HuH-7 (cell line): Measurements from ENCODE around the gene BTAF1.

Experiments used
- DNase-seq: peaks from one replicate; pipeline ENCODE4 v3.0.0; 2011; ENCODE audit warnings: low spot score

The BTAF1 gene

DNA sequence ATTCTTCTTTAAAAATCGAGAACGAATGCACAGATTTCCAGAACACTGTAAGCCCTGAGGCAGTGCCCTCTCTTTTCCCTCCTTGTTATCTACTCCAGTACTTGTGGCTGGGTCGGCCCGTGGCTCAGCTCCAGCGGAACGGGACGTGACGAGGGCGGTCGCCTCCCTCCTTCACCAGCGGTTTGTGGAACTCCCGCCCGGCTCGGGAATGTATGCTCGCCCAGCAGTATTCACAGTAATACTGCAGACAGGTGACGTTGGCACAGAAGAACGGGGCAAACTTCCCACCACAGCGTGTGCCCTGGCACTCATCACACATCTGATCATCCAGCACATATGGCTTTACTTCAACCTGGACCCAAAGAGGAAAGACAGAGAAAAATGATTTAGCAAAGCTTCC is 128.5 kb downstream of the BTAF1 start:
- DNase-seq: no peak

GRCh38 chr10:92052741-92053140 is 129.2 kb downstream of the BTAF1 start:
- no peak for DNase-seq

GRCh38 chr10:92054807-92055206 is 131.2 kb downstream of the BTAF1 start:
- no peak for DNase-seq

- DNase-seq: no peak
Measured at GRCh38 chr10:92062273-92062672, 138.7 kb downstream of the BTAF1 start.

DNA sequence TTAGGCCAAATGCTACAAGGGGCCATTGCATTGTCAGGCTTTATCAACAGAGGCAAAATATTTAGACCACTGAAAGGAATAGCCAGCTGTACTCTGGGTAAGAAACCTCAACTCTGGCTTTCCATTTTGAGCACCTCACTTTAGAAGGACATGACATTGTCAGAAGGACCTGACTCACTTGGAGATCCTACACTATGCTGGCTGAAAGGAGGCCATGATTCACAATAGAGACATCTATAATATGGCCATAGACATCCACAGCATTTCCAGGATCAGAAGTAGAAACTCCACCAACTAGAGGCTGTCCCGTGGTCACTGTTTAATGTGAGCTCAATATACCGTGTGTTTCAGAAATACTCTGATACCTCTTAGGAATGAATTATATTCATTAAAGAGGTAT is 140.9 kb downstream of the BTAF1 start:
- no peak for DNase-seq

DNA sequence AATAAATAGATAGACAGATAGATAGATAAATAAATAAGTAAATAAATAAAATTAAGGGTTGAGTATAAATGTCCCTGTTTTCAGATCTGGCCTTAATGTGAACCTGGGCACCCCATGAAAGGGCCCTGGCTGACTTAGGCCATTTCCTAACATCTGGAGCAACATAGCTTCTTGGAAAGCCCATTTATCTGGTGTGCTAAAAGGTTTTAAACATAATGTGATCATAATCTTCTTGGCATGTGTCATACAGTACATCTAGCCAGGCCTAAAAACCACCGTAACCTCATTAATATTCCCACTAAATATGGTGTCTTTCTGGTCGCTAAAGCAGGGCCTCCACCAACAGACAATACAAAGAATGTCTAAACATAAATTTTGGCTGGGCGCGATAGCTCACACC is 142.8 kb downstream of the BTAF1 start:
- DNase-seq: no peak

- no peak for DNase-seq
Measured at GRCh38 chr10:92068900-92069299, 145.3 kb downstream of the BTAF1 start.

DNA sequence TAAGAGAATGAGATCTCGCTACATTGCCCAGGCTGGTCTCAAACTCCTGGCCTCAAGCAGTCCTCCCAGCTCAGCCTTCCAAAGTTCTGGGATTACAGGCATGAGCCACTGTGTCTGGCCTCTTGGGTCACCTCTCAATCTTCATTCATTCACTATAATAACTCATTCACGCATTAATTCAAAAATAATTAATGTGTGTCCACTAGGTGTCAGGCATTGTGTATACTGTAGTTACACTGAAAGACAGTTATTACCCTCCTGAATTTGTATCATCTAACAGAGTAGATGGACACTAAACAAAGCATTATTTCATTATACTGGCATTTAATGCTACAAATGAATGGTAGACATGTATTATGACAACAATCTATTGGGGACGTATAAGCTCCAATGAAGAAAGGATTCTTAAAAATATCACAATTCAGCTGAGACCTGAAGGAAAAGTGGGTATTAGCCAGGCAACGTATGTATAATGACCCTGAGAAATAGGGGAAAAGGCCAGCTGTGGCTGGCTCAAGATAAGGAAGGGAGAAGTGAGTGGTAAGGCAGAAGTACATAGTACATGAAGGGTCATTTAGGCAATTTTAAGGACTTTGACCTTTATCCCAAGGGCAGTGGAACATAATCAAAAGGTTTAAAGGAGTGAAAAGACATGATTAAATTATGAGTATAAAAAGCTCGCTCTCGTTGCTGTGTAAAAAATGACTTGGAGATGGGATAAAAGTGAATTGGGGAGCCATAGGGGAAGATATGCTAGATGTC is 150.7 kb downstream of the BTAF1 start:
- no peak for DNase-seq

- DNase-seq: no peak
Measured at GRCh38 chr10:92075829-92076228, 152.3 kb downstream of the BTAF1 start.

- no peak for DNase-seq
Measured at GRCh38 chr10:92076722-92077121, 153.2 kb downstream of the BTAF1 start.

DNA sequence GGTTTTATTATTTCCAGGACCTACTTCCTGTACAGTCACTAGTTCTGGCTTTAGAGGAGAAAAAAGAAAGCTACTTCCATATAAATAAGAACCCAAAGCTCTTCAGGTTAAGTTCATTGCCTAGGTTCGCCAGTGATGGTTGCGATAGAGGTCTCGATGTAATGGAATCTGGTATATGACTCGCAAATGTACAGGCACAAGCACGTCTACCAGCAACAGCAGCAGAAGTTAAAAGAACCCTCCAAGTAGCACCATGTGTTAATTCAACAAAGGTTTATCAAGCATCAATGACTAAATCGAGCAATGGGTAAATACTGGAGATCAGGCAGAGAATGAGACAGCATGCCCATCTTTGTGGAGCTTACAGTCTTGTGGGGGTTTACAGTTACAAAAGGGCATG is 155.4 kb downstream of the BTAF1 start:
- no peak for DNase-seq
